GM18502 (cell line): ENCODE results near the gene FOXL2NB.

Experiments
- ATAC-seq: cut with Tn5 transposase; IDR thresholded peaks from one replicate; pipeline ENCODE4 v1.9.1; 2021; ENCODE audit warnings: mild to moderate bottlenecking; ENCODE audit not compliant: unreplicated experiment, poor library complexity

Gene FOXL2NB

DNA sequence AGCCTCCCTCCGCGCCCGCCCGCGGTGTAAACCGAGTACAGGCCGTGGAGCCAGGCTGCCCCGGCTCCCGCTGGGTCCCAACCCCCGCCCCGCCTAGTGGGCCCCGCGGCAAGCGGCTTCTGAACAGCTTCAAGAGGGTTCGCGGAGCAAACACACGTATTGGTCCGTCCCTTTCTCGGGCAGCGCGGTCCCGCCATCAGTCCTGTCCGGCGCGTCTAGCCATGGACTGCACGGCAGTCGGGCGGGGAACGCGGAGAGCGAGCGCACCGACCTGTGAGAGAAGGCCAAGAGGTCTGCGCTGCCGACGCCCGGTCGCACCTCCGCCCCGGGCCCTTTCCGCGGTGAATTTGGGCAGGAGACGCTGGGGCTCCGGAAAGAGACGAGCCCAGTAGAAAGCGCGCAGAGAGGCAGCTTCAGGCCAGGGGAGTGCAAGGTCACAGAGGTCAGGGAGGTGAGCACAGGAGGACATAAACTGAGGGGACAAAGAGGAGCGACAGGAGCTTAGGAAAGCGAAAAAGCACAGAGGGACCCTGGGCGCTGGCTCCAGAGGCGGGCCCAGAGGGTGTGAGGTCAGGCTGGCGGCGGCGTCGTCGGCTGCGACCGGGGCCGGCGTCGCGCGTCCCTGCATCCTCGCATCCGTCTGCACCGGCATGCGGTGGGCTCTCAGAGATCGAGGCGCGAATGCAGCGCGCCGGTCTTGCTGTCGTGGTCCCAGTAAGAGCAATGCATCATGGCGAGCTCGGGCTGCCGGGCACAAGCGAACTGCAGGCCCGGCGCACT, 1.9 kb upstream of the FOXL2NB start:
- ATAC-seq, result no peak

DNA sequence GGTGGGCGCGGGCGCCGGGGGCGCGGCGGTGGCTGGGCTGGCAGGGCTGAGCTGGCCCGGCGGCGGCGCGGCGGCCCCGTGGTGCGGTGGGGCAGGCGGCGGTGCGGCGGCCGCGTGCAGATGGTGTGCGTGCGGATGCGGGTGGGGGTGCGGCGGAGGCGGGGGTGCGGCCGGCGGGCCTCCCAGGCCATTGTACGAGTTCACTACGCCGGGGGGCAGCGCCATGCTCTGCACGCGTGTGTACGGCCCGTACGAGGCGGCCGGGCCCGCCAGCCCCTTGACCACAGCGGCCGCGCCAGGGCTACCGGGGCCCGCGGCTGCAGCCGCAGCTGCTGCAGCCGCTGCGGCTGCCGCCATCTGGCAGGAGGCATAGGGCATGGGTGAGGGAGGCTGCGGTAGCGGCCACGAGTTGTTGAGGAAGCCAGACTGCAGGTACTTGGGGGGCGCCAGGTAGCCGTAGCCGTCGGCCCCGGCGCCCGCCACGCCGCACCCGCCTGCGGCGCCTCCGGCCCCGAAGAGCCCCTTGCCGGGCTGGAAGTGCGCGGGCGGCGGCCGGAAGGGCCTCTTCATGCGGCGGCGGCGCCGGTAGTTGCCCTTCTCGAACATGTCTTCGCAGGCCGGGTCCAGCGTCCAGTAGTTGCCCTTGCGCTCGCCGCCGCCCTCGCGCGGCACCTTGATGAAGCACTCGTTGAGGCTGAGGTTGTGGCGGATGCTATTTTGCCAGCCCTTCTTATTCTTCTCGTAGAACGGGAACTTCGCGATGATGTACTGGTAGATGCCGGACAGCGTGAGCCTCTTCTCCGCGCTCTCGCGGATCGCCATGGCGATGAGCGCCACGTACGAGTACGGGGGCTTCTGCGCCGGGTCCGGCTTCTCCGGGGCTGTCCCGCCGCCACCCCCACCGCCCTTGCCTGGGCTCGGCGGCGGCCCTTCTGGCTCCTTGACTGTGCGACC, 1.0 kb upstream of the FOXL2NB start:
- ATAC-seq, result no peak

DNA sequence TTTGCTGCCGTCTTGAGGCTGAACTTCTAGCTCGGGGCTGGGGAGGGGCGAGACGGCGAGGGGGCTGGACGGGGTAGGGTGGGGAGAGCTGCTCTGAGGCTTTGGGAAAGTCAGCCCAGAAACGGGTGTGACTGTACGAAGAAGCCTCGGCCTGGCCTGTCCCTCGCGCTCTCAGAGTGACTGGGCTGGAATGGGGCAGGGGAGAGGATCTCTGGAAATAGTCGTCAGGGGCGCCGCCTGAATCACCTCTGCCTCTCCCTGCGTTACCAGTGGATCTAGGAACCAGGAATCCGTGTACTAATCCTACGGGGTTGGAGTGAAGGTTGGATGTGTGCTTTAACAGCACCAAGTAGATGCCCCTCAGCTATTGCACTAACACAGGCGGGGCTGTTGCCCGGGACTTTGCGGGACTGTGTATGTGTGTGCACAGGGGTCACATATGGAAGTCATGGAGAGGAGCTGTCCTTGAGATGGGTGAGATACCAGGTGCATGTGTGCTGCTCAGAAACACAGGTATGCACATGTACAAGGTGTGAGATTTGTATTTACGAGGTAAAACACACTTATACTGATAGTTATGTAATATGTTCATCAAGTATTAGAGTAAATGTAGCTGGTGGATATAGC, 591 bp downstream of the FOXL2NB start:
- no peak for ATAC-seq

DNA sequence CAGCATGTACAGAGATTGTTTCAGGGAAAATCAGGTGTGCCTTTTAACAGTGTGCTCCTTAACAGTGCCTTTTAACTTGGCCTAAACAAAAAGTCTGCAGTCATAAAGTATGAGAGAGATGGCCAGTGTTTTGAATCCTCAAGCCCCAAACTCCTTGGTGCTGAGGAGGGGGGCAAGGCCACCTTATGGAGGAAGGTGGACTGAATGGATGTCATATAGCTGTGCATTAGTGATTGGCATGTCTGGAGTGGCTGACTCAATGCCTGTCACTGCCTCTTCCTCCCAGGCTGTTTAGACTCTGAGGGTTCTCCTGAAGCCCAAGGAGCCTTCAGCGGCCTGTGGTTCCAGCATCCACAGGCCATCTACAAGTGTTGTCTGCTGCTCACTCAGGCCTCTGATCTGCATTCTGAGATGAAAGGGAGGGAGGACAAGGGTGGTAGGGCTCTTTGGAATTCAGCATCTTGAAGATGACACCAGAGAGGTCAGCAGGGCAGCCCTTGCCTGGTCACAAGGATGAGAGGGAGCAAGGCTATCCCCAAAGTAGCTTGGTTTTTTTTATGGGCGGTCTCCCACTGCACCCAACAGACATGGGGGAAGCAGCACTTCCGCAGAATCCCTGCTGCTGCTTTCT, 1.5 kb downstream of the FOXL2NB start:
- no peak for ATAC-seq

DNA sequence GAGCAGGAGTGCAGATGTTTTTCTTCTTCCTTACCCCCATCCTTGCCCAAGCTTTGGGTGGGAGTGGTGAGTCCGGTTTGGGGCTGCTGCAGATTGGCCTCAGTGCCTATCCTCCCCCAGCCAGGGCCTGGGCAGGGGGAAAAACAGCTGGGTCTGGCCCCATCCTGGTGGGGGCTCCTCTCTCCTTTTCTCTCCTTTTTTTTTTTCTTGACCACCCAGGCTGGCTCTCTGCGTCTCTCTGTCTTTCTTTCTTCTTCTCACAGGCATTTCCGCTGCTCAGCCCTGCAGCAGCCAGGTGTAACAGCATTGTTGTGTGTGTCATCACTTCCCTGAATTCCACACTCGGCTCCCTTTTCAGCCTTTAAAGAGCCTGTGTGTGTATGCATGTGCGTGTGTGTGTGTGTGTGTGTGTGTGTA, 2.0 kb downstream of the FOXL2NB start:
- ATAC-seq, result no peak

DNA sequence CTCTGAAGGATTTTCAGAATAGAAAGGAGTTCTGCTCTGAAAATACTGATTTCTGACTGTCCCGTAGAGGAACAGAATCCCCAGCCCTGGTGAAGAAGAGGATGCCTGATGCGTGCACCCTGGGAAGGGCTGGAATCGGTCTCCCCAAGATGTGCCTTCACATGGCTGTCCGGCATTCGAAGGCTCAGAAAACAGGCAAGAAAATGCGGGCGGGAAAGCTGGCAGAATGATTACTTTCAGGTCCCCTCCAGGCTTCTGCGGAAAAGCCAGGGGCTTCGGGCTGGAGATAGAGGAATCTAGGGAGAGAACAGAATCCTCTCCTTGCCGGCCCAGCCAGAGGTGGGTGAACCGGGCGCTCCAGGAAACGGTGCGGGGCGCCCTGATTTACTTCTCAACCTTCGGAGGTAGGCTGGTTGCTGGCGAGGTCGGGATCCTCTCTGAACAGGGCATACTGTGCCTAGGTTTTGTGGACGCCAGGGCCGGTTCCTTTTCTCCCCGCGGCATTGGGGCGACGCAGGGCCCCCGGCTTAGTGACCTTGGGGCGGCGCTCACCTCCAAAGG, 2.5 kb downstream of the FOXL2NB start:
- no peak for ATAC-seq

DNA sequence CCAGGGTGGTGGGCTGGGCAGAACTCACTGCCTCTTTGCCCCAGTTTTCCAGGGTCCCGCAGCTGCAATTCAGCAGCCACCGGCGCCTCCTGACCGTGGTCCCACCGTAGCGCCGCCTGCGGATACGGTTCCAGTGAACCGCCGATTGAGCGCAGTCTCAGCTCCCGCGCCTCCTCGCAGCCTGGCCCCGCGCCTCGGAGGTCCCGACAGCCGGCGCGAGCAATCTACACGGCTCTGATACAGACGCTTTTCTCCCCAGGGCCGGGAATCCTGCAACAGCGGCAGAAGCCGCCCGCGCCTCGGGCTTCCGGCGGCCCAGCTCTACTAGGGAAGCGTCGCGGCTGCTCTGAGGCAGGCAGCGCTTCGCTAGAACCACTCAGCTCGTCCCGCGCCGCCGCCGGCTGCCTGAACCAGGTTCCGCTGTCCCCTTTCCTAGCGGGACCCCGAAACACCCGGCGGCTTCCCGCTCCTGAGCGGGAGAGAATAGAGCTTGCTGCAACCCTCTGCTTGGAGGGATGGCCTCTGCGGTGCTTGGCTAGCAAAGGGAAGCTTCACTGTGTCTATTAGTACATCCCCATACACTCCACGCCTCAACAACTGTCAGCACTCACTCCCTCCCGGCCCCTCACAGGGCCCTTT, 3.1 kb downstream of the FOXL2NB start:
- ATAC-seq, result no peak

DNA sequence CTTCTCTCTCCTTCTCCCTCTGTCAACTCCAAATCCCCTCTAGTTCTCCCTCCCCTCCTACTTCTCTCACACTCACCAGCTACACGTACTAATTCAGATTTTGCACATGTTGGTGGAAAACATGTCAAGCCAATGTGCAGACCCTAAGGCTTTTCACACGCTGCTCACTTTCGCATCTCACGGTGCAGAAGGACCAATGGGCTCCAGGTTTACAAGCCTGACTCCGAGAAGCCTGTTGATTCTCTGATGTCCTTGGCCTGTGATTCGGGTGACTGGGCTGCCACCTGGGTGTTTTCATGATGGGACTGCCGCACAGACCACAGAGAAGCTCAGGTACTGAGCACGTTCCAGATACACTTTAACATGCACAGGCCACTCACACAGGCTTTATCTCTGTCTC, 3.7 kb downstream of the FOXL2NB start:
- ATAC-seq, result no peak

DNA sequence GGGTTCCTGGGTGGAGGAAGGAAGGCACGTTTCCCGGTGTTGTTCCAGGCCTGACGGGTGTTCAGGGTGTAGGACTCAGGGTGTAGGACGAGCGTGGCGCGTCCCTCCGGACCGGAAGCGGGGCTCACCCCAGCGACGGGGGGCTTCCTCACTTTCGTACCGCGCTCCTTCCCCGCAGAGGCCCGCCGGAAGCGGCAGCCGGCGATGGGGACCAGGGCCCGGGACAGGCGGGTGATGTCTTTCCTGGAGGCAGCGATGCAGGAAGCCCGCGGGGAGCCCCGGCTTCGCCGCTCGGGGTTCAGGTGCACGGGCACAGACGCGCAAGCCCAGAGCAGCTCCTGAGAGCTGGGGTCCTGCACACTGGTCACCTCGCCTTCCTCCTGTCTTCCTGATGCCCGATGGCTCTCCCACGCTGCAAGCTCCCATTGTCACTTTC, 13.4 kb downstream of the FOXL2NB start:
- ATAC-seq, result no peak

DNA sequence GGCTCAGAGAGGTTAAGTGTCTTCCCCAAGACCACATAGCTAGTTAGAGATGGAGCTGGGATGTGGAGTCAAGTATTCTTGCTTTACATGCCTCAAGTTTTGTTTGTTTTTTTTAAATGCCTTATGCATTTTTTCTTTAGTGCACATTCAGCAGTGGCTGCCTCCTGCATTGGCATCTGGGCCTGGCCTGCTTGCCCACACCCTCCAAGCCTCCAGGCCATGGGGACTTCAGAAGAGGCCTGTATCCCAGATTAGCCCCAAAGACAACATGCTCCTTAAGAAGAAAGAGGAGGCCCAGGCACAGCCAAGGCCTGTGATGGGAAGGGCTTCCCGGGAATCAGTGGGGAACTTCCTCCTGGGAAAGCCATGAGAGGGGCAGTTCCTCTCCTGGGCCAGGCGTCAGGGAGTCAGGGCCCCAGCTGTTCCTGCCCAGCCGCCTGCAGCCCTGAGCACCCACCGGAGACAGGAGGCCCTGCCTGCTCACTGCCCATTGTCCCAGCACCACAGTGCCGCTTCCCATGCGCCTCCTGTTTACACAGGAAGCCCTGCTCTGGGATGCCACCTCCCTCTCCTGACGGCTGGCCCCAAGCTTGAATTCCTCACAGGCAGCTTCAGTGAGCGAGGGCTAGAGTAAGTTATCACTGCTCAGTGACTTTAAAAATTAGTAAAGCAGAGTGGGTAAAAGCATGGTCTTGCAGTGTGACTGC, 16.0 kb downstream of the FOXL2NB start:
- ATAC-seq, result no peak

DNA sequence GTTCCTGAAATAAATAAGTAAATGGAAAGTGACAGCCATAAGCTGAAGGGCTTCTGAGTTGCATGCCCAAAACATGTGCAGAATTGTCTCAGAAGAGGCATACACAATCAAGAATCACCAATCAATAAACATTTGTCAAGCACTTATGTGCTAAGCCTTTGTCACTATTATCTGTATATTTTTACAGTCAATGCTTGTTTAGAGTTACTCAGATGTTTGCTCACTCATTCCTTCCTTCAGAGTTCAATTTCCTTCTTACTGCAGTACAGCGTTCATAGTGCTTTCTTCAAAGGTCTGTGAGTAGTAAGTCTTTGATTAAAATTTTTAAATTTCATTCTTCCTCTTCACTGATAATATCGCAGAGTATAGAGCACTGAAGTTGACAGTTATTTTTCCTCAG, 17.2 kb downstream of the FOXL2NB start:
- ATAC-seq, result no peak

DNA sequence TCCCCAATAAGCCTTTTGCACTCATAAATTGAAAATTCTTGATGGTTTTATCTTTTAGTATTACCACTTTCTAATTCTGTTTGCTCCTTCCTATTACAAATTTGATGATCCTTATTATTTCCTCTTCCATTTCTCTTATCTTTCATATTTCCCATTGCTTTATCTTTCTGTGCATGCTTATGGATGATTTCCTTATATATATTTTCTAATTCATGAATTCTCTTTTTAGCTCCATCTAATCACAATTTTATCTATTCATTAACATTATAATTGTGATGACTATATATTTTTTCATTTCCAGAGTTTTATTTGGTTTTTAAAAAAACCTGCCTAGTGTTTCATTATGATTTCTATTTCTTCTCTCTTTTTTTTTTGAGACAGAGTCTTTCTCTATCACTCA, 17.9 kb downstream of the FOXL2NB start:
- no peak for ATAC-seq

DNA sequence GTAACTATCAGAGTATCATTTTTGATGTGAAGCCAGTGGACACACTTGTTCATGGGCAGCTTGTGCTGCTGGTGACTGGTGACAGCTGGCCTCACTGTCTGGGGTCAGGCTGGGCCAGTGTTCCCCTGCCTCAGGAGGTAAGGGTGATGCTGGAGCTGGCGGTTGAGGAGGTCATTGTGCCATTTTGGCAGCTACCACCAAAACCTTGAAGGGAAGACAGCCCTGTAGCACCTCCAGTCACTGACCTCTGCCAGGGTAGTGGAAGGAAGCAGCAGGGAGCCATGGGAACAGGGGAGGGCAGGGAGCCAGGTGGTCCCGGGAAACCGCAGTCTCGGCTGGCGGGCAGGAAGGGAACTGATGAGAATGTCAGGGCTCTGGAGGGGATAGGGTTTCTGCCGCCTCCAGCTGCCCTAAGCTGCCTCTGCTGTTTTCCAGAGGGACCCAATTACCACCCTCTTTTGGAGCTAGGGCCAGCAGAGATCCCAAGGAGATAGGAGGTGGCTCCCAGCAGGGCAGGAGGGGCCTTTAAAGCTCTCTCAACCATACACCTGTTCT, 24.8 kb downstream of the FOXL2NB start:
- ATAC-seq, result no peak

DNA sequence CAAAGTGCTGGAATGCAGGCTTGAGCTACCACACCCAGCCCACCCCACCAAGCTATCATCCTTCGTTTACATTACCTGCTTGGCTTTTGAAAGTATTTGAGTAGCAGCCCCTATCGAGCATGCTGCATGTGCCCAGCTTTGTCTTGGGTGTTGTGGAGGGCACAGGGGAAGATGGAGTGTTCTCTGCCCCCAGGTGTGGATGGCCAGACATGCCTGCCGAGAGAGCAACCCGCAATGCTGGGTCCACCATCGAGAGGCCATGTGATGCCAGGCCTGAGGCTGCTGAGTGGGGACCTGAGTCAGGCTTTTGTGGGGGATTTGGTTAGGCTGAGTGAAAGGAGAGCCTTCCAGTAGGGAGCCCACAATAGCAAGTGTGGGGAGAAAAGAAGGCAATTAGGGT, 25.9 kb downstream of the FOXL2NB start:
- ATAC-seq, result no peak

DNA sequence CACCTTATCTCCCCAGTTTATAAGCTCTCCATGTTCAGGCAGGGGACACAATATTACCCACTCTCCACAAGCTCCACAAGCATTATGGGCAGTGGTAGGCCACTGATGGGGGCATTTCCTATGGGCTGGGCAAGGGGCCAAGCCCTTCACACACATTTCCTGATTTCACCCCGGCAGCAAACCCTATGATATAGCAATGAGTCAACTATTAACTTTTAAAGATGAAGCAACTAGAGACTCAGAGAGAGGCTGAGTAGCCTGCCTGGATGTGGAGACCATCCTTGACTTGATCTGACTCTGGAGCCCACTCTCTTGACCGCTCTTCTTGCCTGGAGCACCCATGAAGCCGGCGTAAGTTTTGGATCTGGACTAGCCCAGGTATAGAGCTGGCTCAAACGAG, 27.4 kb downstream of the FOXL2NB start:
- no peak for ATAC-seq

DNA sequence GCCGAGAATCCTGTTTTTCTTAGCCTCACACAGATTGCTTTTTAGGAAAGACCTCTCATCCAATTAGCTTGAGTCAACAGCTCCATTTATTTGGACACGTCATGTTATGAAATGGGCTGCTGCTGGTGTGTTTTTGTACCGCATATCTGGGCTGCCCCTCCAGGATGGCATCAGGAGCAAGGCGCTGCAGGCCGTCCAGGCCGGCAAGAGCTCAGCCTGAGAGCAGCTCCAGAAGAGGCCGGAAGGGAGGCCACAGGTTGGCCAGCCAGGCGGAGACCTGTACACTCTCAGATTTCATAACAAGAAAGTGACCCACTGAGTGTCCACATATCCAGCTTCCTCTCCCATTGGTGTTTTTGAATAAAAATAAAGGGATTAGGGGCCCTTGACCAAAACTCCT, 28.3 kb downstream of the FOXL2NB start:
- ATAC-seq, result no peak

DNA sequence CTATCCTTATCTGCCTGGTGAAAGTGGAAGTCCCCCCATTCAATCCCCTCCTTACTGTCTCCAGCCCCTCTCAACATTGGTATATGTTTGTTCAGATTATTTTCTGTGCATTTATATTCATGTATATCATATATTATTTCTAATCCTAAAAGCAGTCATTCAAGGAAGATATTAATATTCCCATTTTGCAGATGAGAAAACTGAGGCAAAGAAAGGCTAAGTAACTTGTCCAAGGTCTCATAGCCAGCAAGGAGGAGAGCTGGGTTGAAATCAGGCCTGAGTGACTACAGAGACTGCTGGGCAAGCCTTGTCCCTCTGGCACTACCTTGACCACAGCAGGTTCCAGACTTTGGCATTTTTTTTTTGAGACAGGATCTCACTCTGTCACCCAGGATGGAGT, 29.0 kb downstream of the FOXL2NB start:
- no peak for ATAC-seq

DNA sequence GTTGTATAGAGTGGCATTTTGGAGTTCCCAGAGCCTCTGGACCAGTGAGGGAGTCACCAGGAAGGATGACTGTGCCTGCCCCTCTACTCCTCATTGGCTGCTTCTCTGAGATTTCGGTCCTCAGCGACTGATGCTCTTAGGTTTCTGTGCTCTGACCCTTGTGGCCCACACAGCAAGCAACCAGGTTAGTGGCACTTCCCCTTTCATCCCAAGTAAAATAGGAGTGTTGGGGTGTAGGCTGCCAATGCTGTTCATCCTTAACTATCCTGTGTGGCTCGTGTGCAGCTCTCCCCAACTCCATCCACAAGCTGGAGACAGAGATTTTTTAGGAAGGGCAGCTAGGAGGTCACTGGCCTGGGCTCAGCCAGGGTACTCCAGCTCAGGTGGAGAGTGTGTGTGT, 37.8 kb downstream of the FOXL2NB start:
- no peak for ATAC-seq

DNA sequence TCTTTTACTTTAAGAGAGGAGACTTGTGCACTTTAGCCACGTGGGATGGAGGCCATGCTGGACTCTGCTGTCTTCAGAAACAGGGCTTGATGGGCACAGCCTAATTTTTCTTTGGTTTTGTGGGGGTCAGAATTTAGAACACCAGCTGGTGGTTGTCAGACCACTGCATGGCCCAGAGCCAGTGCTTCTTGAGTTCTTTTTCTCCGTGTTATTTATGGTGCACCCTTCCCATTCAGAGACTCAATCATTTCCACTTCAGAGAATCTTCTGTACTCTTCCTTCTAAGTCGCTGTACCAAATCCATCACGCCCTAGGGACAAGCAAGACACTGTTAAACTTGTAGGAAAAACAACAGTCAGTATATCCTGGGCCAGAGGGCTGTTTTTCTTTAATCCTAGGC, 38.9 kb downstream of the FOXL2NB start:
- ATAC-seq, result no peak
